ELF-1 (cell line): ENCODE results near the gene MKI67.
A peak's percentile ranks its signal among the peaks of the same experiment; 100 is the strongest.

ENCODE experiments used
- DNase-seq: peaks from one replicate; pipeline ENCODE4 v3.0.0-alpha.2; 2016; ENCODE audit warnings: low read depth, low spot score

Gene MKI67

DNA sequence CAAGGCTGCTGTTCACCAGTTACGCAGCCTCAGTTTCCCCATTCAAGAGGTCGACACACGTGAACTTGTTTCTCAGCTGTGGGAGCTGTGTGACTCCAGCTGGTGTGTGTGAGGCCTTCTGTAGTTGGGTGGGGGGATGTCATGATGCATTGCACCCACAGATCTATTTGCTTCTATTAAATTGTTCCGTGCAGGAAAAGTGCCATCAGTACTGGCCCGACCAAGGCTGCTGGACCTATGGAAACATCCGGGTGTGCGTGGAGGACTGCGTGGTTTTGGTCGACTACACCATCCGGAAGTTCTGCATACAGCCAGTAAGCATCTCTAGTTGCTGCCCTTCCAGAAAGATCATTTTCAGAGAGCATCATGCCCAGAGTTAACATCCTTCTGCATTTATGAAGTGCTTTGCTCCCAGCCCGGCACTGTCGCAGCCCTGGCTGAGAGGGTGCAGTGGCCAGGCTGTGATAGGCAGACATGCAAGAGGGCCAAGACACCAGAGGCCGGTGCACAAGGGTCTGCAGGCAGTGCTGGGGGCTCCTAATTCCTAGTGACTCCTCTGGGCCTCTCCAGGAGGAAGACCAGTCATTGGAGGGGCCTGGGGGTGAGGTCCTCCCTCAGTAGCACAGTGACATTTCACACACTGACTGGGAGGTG is 60.2 kb downstream of the MKI67 start:
- DNase-seq: no peak

DNA sequence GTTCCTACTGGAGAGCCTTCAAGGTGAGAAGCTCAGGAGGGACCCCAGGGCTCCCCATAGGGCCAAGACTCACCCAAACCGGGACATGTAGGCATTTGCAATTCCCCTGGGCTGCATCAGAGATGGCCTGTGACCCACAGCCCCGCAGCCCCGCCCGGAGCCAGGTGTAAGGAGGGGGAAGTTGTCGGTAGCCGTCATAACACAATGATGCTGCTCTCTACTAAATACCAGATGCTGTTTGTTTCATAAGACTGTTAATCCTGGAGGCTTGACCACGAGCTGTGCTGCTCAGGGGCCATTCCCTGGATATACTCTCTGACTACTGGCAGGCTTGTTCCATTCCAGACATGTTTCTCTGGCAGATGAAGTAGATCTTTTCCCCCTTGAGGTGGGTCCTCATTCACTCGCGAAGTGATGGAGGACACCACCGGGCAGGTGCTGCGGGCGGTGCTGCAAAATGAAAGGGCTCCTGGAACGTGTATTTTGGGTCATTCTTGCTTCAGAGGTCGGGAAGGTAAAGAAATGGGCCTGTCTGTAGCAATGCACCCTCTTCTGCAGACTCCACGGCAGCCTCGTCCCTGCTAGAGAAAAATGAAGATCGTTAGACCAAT is 61.1 kb downstream of the MKI67 start:
- DNase-seq: no peak

DNA sequence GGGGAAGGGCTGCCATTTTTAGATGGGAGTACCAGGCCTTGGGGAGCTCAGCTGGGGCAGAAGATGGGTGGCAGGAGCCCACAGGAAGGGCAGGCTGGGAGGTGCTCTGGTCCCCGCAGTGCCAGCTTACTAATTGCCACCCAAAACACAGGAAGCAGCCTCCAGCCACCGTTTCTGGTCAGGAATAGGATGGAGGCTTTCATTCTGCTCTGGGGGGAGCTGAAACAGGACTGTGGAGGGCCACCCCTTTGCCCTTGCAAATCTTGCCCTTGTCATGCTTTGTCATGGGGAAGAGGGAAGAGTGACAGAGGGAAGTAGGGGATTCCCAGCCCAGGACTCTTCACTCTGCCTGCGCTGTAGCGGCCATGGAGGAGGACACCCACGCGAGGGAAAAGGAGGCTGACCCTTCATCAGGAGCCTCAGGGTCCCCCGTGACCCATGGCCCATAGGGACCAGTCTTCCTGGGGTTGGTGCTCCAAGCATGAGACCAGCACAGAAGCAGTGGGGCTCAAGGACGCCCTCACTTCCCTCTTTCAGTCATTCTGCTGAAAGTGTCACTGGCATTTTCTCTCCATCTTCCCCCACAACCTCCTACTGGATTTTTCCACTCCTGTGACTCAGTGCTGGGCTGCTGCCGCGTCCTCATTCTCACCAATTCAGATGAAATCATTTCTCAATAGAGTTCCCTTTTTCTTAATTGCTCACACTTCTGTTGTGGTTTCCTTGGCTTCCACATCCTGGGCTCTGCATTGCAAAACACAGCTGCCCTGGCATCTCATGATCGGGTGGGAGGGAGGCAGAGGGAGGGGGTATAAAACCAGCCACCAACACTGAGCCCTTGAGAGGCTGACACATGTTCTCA is 61.9 kb downstream of the MKI67 start:
- no peak for DNase-seq

DNA sequence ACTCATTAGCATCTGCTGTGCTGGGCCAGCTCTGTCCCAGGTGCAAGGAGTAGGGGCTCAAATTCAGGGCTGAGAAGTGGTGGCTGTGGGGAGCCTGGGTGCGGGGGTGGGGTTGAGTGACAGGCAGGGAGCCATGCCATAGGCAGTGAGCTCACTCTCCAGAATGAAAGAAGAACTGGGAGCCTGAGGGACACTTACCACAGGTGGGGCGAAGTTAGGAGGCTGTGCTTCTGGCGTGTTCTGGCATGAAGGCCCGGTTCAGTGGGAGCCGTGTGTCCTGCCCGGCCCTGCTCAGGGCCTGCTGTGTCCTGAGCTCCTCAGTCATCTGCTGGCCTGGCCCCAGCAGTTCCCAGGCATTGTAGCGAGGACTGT is 62.5 kb downstream of the MKI67 start:
- DNase-seq: no peak

DNA sequence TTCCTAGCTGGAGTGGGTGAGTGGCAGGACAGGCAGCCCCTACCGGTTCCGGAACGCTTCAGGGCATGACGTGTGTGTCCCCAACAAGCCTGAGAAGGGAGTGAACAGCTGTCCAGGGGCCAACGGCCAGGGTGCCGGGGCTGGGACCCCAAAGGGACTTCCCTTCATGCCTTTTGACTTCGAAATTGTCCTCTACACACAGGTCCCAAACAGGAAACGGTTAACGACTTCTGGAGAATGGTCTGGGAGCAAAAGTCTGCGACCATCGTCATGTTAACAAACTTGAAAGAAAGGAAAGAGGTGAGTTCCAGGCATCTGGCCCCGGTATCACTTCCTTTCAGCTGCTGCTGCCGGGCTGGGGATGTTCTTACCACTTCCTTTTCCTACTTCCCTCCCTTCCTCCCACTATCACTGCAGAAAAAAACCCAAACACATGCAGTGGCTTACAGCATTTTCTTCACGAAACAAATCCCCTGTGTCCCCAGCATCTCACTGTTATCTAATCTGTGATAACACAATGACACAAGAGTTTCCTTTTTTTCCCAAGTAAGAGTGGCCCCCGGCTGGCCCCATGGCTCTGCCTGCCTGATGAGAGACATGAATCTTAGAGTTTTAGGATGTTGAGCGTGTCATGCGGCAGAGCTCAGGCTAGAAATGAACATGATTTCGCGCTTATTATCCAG is 63.2 kb downstream of the MKI67 start:
- DNase-seq: no peak

DNA sequence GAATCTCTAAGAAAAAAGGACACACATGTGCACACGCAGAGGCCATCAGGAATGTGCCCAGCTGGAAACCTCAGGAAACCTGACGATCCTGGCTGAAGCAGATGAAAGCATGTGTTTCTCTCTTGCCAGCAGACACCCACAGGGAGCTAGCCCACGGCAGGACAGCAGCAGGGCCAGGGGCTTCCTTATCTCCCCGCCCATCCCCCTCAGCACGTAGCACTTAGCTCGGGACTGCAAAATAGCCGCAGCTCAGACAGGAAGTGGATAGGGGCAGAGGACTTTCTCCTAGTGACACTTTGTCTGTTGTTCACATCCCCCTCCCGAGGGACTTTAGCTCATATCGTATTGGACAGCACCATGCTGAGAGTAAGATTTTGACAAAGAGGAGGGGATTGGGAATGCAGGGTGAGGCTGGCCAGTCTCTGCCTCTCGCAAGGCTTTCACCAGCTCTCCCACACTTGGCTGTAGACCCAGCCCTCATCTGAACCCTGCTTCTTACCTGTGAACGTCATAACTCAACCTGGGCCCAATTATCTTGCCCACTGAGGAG is 63.8 kb downstream of the MKI67 start:
- peak; percentile 73 for DNase-seq

DNA sequence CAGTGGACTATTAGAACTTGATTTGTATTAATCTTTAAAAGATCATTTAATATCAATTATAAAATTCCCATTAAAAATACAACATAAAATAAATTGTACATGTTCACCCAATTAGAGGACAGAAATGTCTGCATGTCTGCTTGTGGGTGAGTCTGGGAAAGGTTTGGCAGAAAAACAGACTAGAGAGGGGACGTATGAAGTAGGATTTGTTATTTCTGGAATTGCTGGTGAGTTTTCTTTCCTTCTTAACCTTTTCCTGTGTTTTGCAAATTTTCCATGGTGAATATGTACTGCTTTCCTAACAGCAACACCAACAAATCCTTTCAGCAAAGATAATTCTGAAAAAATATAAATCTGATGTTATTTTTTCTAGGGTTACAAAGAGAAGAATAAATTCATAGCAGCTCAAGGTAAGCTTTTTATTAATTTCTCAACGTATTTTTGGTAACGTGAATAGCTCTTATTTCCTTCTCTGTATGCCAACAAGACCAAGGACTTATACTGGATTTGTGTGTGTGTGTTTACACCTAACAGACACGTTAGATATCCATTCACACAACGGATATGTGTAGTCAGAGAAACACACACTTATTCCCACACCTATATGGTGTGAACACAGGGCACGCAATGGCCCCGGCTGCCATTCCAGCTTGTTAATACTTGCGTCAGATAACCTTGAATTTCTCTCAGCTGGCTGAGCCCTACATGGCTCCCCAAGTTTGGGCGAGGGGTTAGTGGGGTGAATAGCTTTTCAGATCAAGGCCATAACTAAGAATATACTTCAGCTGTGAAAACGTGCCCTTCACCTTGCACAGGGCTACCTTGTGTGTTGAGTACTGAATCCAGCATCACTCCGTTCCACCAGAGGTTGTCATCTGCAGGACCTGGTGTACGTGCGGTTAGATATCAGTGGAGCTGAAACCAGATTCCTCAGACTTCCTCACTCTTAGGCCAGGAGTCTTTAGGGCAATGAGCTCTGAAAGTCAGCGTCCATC is 64.6 kb downstream of the MKI67 start:
- DNase-seq: no peak

DNA sequence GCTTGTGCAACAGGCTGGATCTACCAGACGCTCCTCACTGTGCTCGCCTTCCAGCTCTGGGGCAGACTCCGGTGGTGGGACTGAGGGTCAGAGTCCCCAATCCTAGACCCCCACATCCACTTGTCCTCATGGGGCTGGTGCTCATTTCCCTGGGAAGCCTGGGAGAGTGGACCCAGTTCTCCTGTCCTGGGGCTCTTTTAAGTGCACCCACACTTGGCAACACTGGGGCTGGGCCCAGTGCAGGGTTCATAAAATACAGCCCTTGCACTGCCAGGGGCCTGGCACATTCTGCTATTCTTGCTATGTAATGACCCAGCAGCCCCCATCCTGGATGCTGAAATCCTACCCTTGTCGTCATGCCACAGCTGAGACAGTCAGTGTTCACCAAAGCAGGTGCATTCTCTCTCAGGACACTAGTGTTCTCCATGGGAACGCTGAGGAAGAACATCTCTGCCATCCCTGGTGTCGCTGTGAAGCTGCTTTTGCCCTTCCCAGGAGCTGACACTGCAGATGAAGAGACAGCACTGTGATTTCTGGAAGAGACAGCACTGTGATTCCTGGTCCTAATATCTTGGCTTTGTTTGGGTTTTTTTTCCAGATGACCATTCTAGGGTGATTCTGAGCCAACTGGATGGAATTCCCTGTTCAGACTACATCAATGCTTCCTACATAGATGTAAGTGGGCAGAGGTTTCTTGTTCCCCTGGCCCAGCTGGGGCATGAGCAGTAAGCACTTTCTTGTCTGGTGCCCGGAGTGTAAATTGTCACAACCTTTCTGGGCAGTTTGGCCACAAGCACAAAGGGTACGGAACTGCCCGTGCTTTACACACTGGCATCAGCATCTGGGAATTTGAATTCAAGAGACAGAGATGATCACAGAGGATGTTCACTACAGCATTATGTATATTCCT is 65.6 kb downstream of the MKI67 start:
- no peak for DNase-seq

DNA sequence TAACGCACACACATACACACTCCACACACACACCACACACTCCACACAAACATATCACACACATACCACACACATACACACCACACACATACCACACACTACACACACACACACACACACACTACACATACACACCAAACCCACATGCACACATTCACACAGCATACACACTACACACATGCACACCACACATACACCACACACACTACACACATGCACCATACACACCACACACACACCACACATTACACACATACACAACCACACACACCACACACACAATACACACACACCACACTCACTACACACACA is 66.3 kb downstream of the MKI67 start:
- DNase-seq: no peak

DNA sequence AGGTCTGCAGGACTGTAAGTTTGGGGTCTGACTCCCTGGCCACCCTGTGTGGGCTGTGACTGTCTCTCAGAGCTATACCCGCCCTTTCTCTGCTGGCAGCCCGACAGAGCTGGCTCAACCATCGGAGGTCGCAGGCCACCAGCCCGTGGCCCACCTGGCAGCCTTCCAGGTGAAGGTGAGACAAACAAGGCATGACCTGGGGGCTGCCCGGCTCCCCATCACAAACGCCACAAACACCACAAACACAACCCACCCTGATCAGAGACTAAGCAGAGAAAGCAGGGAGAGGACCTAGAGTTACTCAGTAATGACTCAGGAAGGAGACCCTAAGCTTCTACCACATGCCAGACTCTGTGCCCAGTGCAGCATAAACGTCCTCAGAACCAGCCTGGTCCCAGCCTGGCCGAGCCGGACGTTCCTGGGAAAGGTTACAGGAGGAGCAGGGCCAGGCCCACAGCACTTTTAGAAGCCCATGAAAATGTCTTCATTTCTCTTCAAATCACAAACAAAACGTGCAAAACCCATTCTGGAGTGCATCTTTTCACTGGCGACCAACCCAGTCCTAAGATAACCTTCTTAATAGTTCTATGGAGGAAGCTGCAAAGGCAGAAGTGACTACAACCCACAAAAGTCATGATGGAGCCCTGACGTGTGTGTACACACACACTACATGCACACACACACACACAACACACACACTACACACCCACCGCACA is 66.8 kb downstream of the MKI67 start:
- DNase-seq: no peak

DNA sequence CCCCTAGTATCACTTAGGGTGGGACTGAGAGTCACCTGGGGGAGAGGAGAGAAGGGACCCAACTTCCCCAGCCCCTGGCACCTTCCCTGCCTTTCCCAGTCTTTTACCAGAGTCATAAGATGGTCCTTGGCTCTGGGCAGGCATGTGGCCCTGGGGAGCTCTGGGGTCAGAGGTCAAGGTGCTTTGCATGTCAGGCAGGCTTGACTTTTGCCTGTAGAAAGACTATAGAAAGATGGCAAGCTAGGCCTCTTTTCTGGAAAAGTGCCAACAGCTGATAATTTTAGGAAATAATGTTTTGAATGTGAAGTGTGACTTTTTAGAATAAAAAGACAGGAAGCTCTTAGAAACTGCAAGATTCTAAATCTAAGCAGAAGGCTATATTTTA is 67.5 kb downstream of the MKI67 start:
- no peak for DNase-seq

DNA sequence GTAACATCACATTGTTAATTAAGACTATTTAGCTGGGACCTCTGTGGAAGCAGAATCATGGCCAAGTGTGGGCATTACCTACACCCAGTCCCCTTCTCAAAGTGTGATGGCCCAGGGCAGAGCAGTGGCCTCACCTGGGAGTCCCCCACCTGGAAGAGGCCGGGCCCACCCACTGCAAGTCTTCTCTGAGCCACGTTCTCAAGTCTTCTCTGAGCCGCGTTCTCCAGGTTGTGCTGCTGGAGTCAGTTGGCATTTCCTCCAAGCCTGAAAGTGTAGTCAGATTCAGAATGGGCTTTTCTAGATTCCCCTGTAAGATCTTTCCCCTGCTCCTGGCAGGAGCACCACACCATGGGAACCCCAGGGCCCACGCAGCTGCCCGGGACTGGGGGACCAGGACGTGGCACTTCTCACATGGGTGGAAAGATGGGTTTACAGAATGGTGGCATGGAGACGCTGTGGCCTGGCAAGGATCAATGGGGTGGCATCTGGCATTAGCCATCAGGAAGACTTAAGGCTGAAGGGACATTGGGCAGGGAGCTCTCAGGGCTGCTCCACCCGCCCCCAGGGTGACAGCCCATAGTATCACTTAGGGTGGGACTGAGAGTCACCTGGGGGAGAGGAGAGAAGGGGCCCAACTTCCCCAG is 68.0 kb downstream of the MKI67 start:
- no peak for DNase-seq

DNA sequence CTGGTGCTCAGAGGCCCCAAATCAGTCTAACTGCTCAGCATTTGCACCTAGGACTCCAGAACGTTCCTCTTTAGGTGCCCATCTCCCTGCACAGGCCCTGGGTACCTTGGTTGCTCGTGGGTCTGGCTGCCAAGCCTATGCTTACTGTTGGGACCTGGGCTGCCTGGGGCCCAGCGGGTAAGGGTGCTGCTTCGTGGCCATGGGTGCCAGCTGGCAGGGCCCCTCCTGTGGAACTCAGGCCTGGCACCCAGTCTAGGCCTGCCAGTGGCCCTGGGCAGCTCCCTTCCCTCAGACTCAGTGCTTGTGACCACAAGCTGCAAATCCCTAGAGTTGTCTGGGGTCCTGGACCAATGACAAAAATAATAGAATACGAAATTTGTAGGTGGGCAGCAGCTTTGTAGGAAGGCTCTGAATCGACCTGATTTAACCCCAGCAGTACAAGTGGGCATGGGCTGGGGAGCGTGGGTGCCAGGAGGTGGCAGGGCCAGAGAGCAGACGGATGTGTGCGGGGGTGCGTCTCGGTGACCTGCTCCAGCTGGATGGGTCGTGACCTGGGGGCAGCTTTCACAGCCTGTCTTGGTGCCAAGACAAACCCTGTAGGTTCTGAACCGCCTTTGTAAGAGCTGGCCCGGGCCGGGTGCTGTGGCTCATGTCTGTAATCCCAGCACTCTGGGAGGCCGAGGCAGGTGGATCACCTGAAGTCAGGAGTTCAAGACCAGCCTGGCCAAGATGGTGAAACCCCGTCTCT is 69.7 kb downstream of the MKI67 start:
- DNase-seq: no peak

DNA sequence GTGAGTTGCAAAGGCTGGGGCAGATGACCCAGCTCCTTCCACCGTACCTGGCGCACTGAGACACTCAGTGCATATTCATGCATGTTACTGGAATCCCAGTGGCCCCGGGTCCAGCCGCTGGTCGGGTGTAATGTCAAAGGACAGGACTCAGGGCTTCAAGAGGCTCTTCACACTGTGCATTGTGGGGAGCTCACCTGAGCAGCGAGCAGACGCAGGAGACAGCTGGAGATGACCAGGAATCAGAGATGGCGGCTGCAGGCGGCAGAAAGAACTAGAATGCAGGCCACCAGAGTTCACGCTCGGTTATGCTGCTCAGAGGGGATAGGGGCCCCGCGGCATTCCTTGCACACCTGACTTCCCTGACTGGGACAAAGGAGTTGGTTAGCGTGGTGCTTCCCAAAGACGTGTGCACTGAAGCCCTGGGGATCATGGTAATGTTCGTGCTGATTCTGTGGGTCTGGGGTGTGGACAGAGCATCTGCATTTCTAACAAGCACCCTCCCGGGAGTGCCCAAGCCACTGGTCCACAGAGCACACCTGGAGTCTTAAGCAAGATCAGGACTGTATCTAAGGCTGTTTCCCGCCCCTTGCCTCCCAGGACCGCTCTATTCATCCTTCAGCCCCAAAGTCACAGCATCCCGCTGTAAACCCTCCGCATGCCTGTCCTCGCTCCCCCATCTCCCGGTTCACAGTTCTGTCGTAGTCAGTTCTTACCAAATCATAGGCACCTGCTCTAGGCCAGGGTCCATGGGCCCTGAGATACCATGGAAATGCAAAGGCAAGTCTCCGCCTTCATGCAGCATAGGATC is 71.0 kb downstream of the MKI67 start:
- no peak for DNase-seq

DNA sequence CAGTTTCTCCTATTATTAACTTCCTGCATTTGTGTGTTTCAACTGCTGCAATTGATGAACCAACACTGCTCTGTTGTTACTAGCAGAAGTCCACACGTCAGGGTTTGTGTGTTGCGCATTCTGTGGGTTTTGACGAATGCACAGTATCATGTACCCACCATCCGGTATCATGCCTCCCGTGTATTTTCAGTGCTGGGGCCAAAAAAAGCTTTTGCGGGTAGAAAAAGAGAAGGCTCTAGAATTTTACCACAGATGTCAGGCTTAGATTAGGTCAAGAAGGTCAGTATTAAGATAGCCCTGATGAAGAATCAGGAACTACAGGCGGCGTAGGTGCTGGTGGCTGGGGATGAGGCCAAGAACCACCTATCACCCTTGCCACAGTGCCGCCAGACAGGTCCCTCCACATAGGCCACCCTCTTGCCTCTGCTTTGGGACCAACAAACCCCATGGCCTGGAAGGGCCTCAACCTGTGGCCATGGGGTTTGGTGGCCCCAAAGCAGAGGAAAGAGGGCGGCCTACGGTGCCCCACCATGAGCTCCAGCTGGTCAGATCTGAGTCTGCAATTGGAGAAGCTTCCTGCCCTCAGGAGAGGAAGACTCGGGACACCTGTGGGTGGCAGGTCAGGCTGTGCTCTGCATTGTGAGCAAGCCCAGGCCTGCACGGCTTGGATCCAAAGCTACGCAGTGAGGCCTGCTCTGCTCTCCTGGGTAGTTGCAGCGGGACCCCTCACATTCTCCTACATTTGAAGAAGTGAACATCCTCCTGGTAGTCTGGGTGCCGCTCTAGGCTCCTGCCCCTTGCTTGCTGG is 71.9 kb downstream of the MKI67 start:
- no peak for DNase-seq

DNA sequence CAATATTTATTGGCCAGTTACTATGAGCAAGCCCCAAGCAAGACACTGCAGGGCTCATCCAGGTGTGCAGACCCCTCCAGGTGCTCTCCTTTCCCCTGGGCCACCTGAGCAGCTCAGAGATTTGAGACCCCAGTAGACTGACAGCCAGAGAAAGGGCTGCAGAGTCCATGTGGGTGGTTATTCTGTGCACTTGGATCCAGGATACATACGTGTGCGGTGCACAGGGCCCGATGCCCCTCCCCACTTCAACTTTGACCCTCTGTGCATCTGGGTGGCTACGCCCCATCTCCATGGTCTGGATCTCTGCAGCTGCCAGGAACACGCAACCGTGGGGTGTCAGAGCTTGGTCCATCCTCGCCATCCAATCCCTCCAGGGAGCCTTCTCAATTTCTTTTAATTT is 72.9 kb downstream of the MKI67 start:
- no peak for DNase-seq
